GM19324 (cell line): ENCODE results near the gene PIGT.

Experiments used
- ATAC-seq: cut with Tn5 transposase; IDR thresholded peaks from one replicate; pipeline ENCODE4 v1.9.1; 2021; ENCODE audit warnings: mild to moderate bottlenecking, moderate library complexity; ENCODE audit not compliant: unreplicated experiment, low FRiP score

Gene PIGT

DNA sequence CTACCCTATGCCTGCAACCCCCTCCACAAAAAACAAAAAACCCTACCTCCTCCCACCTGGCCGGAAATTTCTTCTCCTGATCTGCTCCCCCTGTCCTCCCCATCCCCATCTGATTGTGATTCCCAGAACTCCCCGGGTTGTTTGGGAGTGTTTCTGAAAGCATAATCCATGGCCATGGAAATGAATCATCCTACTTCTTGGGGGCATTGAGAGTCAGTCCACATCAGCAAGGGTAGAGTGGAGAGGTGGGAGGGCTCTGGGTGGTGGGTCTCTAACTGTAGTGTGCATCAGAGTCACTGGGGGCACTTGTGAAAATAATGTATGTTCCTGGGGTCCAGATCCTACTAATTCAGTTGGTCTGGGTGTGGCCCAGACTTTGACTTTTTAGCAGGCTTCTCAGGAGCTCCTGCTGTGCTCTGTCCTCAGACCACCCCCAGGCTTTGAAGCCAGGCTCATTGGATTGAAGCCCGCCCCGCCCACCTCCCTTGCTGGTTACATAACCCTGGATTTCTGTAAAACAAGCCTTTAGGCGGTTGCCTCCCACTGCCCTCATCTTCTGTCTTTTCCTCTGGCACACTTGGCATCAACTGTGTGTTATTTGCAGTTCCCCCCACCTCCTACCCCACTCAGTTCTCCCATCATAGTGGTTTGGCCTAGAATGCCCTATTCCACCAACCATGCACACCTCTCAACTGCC lies 10.5 kb downstream of the PIGT start:
- ATAC-seq: no peak

DNA sequence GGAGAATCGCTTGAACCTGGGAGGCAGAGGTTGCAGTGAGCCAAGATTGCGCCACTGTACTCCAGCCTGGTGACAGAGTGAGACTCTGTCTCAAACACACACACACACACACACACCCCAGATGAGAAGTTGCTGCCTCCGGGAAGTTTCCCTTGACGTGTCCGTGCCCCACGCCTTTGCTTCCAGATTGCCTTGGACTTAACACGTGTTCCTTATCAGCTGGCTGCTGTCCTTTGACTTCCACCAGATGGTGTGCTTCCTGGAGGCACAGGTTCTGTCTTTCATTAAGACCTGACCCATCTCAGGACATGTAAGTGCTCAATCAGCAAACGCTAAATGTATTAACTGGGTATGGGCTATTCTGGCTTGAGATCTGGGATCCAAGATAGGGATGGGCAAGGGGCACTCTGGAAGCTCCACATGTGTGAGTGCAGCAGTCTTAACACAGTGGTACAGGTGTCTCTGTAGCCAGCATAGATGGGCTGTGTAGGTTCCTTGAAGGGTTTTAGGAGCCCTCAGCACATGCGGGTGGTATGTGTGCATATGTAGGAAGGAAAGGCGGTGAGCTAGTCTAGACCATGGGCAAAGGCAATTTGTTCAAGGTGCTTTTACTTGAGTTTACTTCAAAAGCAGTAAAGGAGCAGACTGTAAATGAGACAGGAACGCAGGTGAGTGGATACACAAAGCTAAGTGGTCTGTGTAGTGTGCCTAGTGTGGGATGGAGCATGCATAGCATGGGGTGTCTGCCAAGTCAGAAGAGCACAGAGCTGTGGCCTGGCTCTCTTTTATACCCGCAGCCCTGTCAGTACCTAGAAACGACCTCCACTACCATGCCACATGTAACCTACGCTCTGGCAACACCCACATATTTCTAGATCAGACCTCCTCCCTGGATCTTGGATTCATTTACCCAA lies 11.6 kb downstream of the PIGT start:
- ATAC-seq: no peak

DNA sequence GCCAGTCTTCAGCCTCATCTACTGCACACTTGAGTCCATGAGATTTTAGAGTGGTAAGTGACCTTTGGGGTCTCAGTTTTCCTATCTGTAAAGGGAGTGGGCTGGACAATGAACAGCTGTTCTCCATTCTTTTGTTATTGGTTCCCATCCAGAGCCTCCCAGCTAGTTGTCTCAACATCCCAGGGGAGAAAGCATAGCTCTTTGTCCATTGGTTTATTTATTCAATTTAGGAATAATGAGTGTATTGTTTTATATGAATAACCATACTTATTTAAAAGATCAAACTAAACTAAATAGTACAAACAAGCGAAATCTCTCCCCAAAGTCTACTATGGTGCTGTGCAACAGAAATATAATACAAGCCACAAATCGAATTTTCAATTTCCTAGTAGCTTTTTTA lies 13.7 kb downstream of the PIGT start:
- no peak for ATAC-seq

- no peak for ATAC-seq
Observed at GRCh38 chr20:45432294-45432693, 16.4 kb downstream of the PIGT start.

- ATAC-seq: no peak
Observed at GRCh38 chr20:45433316-45433715, 17.4 kb downstream of the PIGT start.

DNA sequence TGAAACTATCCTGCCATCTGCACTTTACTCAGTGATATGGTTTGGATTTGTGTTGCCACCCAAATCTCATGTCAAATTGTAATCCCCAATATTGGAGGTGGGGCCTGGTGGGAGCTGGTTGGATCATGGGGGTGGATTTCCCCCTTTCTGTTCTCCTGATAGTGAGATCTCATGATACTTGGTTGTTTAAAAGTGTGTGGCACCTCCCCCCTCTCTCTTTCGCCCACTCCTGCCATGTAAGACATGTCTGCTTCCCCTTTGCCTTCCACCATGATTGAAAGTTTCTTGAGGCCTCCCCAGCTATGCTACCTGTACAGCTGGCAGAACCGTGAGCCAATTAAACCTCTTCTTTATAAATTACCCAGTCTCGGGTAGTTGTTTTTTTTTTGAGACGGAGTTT lies 18.0 kb downstream of the PIGT start:
- no peak for ATAC-seq

DNA sequence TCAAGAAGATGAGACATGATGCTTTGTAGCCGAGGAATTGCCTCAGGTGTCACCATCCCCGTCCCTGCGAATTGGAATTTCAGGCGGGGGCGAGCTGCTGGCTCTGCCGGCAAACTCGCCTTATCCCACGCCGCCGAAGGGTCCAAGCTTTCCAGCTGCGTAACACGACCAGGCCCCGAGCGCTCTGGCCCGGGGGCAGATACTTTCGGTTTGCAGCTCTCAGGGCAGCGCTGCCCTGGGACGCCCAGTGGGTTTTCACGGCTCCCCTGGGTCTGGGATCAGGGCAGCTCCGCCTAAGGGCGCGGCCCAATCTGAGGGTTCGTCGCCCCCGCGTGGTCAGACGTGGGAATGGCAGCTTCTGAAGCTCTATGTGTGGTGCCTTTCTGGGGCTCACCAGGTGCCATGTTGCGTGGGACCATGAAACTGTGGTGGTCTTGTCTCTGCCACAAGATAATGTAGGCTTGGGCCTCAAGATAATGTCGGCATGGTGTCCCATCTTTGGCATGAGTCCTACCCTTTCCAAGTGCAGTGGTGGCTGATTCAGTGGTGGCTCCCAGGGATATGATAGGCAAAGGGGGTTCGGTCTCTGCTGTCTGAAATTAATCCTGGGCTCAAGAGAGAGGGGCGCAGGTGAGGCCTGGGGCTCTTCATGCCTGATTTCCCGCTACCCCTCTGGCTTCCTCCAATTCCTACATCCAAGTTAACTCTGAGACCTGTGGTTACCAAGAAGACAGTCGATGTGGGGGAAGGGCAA lies 21.0 kb downstream of the PIGT start:
- ATAC-seq: peak; percentile 79

- no peak for ATAC-seq
Observed at GRCh38 chr20:45440424-45440823, 24.5 kb downstream of the PIGT start.

GRCh38 chr20:45440891-45441685 lies 25.1 kb downstream of the PIGT start:
- no peak for ATAC-seq

DNA sequence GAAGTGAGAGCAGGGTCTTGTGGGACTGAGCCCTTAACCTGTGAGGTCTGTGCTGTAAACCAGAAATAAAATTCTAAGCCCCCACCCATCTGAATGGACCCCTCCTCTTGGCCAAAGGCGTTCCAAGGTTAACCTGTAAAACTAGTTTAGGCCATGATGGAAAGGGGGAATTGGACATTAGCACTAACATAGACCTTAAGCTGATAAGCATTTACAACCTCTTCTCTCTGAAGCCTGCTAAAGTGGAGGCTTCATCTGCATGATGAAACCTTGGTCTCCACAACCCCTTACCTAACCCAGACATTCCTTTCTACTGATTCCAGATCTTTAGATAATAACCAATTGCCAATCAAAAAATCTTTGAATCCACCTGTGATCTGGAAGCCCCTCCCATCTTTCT lies 25.8 kb downstream of the PIGT start:
- no peak for ATAC-seq

DNA sequence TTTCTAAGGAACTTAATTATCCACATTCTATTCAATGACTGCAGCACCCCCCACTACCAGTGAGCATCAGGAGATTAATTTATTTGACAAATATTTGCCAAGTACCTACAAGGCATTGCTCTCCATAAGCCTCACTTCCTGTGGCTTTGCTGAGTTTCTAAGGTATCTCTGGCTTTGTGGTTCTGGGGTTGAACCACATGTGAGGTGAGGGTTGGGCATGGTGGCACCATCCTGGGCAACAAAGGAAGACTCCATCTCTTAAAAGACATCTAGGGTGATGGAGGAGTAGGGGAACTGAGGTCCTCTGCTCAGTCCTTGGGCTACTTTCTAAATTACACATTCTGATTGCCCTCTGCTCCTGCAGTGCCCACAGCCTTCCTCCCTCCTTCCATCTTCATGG lies 28.1 kb downstream of the PIGT start:
- no peak for ATAC-seq

DNA sequence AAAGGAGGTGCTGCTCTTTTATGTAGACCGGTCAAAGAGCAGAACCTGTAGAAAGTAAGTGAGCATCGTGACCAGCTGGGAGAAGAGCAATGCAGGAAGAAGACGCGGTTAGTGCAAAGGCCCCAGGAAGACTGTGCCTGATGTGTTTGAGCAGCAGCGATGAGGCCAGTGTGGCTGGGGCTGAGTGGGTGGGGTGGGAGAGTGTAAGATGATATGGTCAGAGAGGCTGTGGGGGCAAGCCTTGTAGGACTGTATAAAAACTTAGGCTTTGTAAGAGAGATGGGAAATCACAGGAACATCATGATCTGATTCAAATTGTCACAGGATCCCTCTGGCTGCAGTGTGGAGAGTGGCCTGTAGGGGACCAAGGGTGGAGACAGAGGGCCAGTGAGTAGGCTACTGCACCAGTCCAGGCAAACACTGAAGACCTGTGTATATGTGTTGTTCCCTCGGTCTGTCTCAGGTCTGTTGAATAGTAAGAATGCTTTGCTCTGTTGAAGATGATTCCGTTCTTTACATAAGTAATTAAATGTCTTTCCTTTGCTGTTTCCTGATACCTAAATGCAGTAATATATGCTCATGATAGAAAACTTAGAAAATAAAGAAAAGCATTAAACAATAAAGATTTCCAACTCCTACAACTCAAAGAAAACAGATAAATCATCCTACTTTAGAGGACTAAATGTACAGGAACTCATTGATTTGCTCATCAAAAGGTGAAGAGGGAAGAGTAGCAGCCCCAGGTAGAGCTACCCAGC lies 30.0 kb downstream of the PIGT start:
- ATAC-seq: no peak

DNA sequence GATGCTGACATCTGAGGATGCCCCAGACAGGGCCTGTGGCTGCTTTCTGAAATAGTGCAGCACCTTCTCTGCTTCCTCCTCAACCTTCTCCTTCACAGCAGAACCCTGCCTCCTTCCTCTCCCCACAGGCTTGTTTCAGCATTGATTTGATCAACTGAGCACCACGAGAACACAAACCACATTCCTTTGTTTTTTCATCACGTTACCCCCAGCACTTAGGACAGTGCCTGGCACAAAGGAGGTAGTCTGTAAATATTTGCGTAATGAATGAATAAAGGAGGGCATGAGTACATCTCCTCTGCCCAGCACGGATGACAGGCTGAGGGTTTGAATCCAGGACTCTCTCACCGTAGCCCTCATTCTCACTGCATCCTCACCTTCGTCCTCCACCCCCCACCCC lies 32.3 kb downstream of the PIGT start:
- ATAC-seq: no peak

- no peak for ATAC-seq
Observed at GRCh38 chr20:45449528-45449927, 33.6 kb downstream of the PIGT start.

DNA sequence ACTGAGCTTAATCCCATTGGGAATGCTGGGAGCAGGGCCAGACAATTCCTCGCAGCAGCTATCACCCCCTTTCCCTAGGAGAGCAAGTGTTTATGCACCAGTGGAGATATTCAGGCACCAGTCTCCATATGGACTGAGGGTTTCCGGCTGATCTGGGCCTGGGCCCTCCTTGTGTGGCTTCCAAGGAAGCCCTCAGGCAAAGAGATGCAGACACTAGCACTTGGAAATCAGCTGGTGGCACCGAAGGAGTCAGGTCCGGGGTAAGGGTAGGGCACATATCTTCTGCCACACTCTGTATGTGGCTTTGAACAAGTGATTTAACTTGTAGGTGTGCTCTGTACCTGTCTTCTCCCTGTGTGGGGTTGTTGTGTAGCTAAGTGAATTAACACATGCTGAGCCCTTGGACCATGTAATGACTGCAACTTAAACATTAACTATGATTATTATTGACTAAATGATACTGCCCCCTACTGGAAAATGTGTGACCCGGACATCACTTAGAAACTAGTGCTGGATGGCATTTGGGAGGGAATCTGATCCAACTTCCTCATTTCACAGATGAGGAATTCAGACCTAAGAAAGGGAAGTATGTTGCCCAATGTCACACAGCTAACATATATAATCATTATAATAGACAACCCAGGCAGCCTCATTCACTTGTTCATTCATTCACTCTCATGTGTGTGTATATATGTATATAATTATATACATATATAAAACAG lies 34.3 kb downstream of the PIGT start:
- no peak for ATAC-seq

GRCh38 chr20:45452238-45452637 lies 36.3 kb downstream of the PIGT start:
- no peak for ATAC-seq

- ATAC-seq: no peak
Observed at GRCh38 chr20:45452772-45453691, 37.1 kb downstream of the PIGT start.

- no peak for ATAC-seq
Observed at GRCh38 chr20:45456632-45457031, 40.7 kb downstream of the PIGT start.
